GM21737 (cell line): ENCODE results near the gene SAMM50.

Experiments used
- ATAC-seq: cut with Tn5 transposase; IDR thresholded peaks from one replicate; pipeline ENCODE4 v1.9.1; 2021; ENCODE audit warnings: mild to moderate bottlenecking, moderate library complexity; ENCODE audit not compliant: unreplicated experiment

Gene SAMM50

GRCh38 chr22:43976861-43977795, 21.9 kb downstream of the SAMM50 start:
- ATAC-seq, result no peak

GRCh38 chr22:43978558-43978957, 23.3 kb downstream of the SAMM50 start:
- no peak for ATAC-seq

- no peak for ATAC-seq
These were observed 25.3 kb downstream of the SAMM50 start for GRCh38 chr22:43980579-43980978.

- no peak for ATAC-seq
These were observed 25.8 kb downstream of the SAMM50 start for GRCh38 chr22:43980996-43981395.

- ATAC-seq, result no peak
These were observed 28.6 kb downstream of the SAMM50 start for GRCh38 chr22:43983808-43984207.

- no peak for ATAC-seq
These were observed 30.3 kb downstream of the SAMM50 start for GRCh38 chr22:43985532-43985931.

- no peak for ATAC-seq
These were observed 33.0 kb downstream of the SAMM50 start for GRCh38 chr22:43988116-43988820.

- no peak for ATAC-seq
These were observed 33.7 kb downstream of the SAMM50 start for GRCh38 chr22:43988960-43989359.

GRCh38 chr22:43990044-43990443, 34.8 kb downstream of the SAMM50 start:
- ATAC-seq, result no peak

GRCh38 chr22:43991316-43992020, 36.2 kb downstream of the SAMM50 start:
- no peak for ATAC-seq

- ATAC-seq, result no peak
These were observed 37.1 kb downstream of the SAMM50 start for GRCh38 chr22:43992331-43992821.

- ATAC-seq, result no peak
These were observed 38.0 kb downstream of the SAMM50 start for GRCh38 chr22:43993072-43993760.

GRCh38 chr22:43994006-43994405, 38.8 kb downstream of the SAMM50 start:
- ATAC-seq, result no peak

- no peak for ATAC-seq
These were observed 39.2 kb downstream of the SAMM50 start for GRCh38 chr22:43994416-43994815.

- no peak for ATAC-seq
These were observed 39.9 kb downstream of the SAMM50 start for GRCh38 chr22:43995057-43995685.

- no peak for ATAC-seq
These were observed 40.5 kb downstream of the SAMM50 start for GRCh38 chr22:43995798-43996169.

GRCh38 chr22:43996170-43996980, 41.1 kb downstream of the SAMM50 start:
- ATAC-seq, result no peak

GRCh38 chr22:43996981-43997265, 41.7 kb downstream of the SAMM50 start:
- no peak for ATAC-seq

- no peak for ATAC-seq
These were observed 43.5 kb downstream of the SAMM50 start for GRCh38 chr22:43998679-43999264.
